ENCODE results near the gene SLC16A10. TPM values are rescaled to one million over a fixed set of nuclear protein-coding genes. Genes with fewer than 3 reads are reported as not detected.
"Not testable (repeated sequence)": the region's sequence is repeated elsewhere in the genome, so short reads cannot be mapped to it uniquely, and the experiment has no call there.

SLC16A10 gene
- total RNA-seq, 1 donor from 2014 or later = 4.1 TPM

DNA sequence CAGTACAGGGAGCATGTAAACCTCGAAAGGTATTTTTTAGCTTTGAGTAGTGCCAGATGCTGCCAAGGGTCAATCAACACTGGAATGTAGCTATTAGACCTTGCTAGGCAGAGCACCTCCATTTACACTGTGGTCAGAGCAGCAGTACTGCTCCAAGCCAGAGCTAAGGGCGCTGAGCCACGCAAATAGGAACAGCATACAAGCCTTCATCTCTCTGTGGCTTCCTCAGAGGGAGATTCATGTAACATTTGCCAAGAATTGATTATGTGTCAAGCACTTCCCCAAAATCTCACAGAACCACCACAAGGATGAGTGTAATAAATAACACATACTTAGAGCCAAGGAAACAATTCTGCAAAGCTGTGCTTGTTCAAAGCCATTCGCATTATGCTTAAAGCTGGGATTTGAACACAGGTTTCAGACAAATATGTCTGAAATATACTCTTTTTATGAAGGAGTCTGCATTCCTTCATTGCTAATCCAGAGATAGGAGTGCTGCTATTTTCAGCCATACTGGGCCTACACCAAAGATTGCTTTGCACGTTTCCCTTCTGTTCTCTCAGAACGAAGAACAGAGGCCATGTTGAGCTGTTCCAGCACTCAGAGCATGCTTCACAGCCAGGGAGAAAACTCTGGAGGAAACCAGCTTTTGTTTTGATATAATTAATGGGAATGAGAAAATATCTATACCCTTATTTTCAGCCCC, 97.7 kb downstream of the SLC16A10 start:
- no peak for DNase-seq
- H3K9me3 Mint-ChIP-seq (ENCODE audit: unreplicated experiment) = no peaks in the 10 kb centered on the region
- no peaks in the 10 kb centered on the region for H3K36me3 Mint-ChIP-seq (ENCODE audit: unreplicated experiment)
- TF ChIP-seq, protein P1, sequence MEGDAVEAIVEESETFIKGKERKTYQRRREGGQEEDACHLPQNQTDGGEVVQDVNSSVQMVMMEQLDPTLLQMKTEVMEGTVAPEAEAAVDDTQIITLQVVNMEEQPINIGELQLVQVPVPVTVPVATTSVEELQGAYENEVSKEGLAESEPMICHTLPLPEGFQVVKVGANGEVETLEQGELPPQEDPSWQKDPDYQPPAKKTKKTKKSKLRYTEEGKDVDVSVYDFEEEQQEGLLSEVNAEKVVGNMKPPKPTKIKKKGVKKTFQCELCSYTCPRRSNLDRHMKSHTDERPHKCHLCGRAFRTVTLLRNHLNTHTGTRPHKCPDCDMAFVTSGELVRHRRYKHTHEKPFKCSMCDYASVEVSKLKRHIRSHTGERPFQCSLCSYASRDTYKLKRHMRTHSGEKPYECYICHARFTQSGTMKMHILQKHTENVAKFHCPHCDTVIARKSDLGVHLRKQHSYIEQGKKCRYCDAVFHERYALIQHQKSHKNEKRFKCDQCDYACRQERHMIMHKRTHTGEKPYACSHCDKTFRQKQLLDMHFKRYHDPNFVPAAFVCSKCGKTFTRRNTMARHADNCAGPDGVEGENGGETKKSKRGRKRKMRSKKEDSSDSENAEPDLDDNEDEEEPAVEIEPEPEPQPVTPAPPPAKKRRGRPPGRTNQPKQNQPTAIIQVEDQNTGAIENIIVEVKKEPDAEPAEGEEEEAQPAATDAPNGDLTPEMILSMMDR (IDR thresholded peaks at IDR 0.05; ENCODE audit: partially characterized antibody, unreplicated experiment) = no peak
- H3K4me1 Mint-ChIP-seq (ENCODE audit: low read depth, unreplicated experiment) = no peaks in the 10 kb centered on the region
- H3K4me3 Mint-ChIP-seq (ENCODE audit: unreplicated experiment) = no peak overlapping the region
- no peak overlapping the region for H3K27ac Mint-ChIP-seq (ENCODE audit: unreplicated experiment)
- H3K27me3 Mint-ChIP-seq (ENCODE audit: unreplicated experiment) = no peaks in the 10 kb centered on the region

DNA sequence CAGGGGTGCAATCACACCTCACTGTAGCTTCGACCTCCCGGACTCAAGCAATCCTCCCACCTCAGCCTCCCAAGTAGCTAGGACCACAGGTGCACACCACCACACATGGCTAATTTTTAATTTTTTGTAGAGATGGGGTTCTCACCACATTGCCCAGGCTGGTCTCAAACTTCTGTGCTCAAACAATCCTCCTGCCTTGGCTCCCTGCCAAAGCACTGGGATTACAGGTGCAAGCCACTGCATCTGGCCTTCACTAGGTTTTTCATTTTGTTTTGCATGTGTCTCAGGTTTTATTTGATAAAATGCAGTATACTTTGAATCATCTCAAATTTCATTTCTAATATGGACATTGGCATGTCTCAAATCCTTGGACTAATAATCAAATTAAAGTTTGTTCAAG, 98.7 kb downstream of the SLC16A10 start:
- Mint-ChIP-seq H3K9me3 (ENCODE audit: unreplicated experiment) (no peaks in the 10 kb centered on the region), H3K4me3 (ENCODE audit: unreplicated experiment) (no peak overlapping the region), H3K27ac (ENCODE audit: unreplicated experiment) (no peak overlapping the region), H3K36me3 (ENCODE audit: unreplicated experiment) (peaks cover 1% of the 10 kb centered on the region), H3K27me3 (ENCODE audit: unreplicated experiment) (no peaks in the 10 kb centered on the region), H3K4me1 (ENCODE audit: low read depth, unreplicated experiment) (no peaks in the 10 kb centered on the region)
- no peak for DNase-seq
- TF ChIP-seq, protein P1 (IDR thresholded peaks at IDR 0.05; ENCODE audit: partially characterized antibody, unreplicated experiment) = no peak

DNA sequence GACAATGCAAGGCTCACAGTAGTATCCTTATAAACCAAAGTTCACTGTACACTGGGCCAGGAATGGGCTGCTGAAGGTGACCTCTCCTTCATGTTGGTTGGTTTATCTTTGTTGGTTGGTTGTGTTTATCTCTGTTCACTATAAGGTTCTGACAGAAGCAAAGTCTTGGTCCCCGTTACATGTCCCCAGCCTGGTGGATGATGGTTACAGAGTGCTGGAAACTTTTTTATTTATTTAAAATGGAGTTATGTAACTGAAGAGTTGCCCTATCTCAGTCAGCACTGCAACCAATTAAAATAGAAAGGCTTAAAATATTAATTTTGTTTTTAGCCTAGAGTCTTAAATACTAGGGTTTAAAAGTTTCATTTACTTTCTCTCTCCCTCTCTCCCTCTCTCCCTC, 100.6 kb downstream of the SLC16A10 start:
- Mint-ChIP-seq H3K4me3 (ENCODE audit: unreplicated experiment) (no peak overlapping the region), H3K4me1 (ENCODE audit: low read depth, unreplicated experiment) (no peaks in the 10 kb centered on the region), H3K27me3 (ENCODE audit: unreplicated experiment) (no peaks in the 10 kb centered on the region)

DNA sequence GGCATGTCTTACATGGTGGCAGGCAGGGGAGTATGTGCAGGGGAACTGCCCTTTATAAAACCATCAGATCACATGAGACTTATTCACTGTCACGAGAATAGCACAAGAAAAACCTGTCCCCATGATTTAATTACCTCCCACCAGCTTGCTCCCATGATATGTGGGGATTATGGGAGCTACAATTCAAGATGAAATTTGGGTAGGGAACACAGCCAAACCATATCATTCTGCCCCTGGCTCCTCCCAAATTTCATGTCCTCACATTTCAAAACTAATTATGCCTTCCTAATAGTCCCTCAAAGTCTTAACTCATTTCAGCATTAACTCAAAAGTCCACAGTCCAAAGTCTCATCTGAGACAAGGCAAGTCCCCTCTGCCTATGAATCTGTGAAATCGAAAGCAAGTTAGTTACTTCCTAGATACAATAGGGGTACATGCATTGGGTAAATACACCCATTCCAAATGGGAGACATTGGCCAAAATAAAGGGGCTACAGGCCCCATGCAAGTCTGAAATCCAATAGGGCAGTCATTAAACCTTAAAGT, 102.4 kb downstream of the SLC16A10 start:
- H3K4me1 Mint-ChIP-seq (ENCODE audit: low read depth, unreplicated experiment); H3K27ac Mint-ChIP-seq (ENCODE audit: unreplicated experiment); H3K9me3 Mint-ChIP-seq (ENCODE audit: unreplicated experiment); H3K27me3 Mint-ChIP-seq (ENCODE audit: unreplicated experiment); H3K4me3 Mint-ChIP-seq (ENCODE audit: unreplicated experiment); DNase-seq; H3K36me3 Mint-ChIP-seq (ENCODE audit: unreplicated experiment): not testable (repeated sequence)

More for the DNA sequence above, 100.6 kb downstream of the SLC16A10 start:
- Mint-ChIP-seq H3K36me3 (ENCODE audit: unreplicated experiment) (peaks cover 8% of the 10 kb centered on the region), H3K27ac (ENCODE audit: unreplicated experiment) (no peak overlapping the region), H3K9me3 (ENCODE audit: unreplicated experiment) (peaks cover 1% of the 10 kb centered on the region)
- TF ChIP-seq, protein P1 (IDR thresholded peaks at IDR 0.05; ENCODE audit: partially characterized antibody, unreplicated experiment) = no peak
- no peak for DNase-seq

DNA sequence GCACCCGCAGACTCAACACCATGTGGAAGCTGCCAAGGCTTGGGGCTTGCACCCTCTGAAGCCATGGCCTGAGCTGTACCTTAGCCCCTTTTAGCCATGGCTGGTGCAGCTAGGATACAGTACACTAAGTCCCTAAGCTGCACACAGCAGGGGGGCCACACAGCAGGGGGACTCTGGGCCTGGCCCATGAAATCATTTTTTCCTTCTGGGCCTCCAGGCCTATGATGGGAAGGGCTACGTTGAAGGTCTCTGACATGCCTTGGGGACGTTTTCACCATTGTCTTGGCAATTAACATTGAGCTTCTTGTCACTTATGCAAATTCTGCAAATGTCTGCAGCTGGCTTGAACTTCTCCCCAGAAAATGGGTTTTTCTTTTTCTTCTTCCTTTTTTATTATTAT, 103.3 kb downstream of the SLC16A10 start:
- no peak for DNase-seq
- Mint-ChIP-seq H3K9me3 (ENCODE audit: unreplicated experiment) (peaks cover 1% of the 10 kb centered on the region), H3K27me3 (ENCODE audit: unreplicated experiment) (no peaks in the 10 kb centered on the region), H3K36me3 (ENCODE audit: unreplicated experiment) (peaks cover 8% of the 10 kb centered on the region), H3K4me3 (ENCODE audit: unreplicated experiment) (no peak overlapping the region), H3K27ac (ENCODE audit: unreplicated experiment) (no peak overlapping the region), H3K4me1 (ENCODE audit: low read depth, unreplicated experiment) (no peaks in the 10 kb centered on the region)
- TF ChIP-seq, protein P1 (IDR thresholded peaks at IDR 0.05; ENCODE audit: partially characterized antibody, unreplicated experiment) = no peak

DNA sequence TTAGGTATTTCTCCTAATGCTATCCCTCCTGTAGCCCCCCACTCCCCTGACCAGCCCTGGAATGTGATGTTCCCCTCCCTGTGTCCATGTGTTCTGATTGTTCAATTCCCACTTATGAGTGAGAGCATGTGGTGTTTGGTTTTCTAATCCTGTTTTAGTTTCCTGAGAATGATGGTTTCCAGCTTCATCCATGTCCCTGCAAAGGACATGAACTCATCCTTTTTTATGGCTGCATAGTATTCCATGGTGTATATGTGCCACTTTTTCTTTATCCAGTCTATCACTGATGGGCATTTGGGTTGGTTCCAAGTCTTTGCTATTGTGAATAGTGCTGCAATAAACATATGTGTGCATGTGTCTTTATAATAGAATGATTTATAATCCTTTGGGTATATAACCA, 103.8 kb downstream of the SLC16A10 start:
- H3K27ac Mint-ChIP-seq (ENCODE audit: unreplicated experiment); H3K27me3 Mint-ChIP-seq (ENCODE audit: unreplicated experiment); DNase-seq: not testable (repeated sequence)

More for the DNA sequence above, 103.8 kb downstream of the SLC16A10 start:
- not testable (repeated sequence) for H3K4me3 Mint-ChIP-seq (ENCODE audit: unreplicated experiment); H3K9me3 Mint-ChIP-seq (ENCODE audit: unreplicated experiment); H3K36me3 Mint-ChIP-seq (ENCODE audit: unreplicated experiment); H3K4me1 Mint-ChIP-seq (ENCODE audit: low read depth, unreplicated experiment)
